ENCODE measurements around the gene NUMB.
"Not testable (repeated sequence)": the region's sequence is repeated elsewhere in the genome, so short reads cannot be mapped to it uniquely, and the experiment has no call there.

NUMB gene

DNA sequence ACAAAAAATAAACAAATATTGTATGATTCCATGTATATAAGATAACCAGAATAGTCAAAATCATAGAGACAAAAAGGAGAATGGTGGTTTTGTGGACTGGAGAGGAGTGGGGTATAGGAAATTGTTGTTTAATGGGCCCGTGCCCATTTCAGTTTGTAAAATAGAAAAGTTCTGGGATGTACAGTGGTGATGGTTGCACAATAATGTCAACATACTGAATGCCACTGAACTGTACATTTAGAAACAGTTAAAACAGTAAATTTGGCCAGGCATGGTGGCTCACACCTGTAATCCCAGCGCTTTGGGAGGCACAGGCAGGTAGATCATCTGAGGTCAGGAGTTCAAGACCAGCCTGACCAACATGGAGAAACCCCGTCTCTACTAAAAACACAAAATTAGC lies 40.1 kb downstream of the NUMB start:
- DNase-seq, result no peak

DNA sequence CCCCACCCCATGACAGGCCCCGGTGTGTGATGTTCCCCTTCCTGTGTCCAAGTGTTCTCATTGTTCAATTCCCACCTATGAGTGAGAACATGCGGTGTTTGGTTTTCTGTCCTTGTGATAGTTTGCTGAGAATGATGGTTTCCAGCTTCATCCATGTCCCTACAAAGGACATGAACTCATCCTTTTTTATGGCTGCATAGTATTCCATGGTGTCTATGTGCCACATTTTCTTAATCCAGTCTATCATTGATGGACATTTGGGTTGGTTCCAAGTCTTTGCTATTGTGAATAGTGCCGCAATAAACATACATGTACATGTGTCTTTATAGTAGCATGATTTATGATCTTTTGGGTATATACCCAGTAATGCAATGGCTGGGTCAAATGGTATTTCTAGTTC lies 52.1 kb downstream of the NUMB start:
- not testable (repeated sequence) for DNase-seq

DNA sequence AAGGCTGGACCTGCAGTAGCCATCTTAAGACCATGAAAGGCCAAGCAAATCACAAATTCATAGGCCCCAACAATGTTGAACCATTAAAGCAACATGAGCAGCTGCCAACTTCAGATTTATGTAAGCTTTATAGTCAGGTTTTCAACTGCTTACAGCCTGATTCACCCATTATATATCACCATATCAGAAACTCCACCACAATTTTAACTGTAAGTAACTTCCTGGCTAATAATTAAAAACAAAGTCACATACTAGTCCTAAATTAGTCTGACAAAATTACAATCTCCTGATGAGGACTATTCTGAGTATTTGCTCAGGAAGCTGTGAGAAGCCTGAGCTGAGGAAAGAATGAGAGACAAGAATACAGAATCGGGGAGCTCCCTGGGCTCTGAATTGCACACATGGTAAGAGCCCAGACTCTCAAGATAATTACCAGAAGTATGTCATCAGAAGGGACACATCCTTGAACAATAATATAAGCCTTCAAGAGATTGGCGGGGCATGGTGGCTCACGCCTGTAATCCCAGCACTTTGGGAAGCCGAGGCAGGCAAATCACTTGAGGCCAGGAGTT lies 55.1 kb downstream of the NUMB start:
- no peak for DNase-seq

DNA sequence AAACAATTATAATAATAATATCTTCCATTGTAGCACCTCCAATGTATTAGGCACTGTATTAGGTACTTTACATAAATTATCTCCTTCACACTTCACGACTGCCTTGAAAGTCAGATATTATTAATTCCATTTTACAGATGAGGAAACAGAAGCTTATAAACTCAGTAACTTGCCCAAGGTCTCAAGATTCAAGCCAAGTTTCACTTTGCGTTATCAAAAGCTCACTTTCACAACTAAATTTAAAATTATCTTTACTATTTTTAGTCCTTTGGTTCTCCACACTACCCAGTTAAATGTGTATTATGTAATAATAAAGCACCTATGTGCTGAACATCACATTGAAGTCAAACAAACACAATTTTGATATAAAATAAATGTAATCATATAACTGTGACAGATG lies 55.8 kb downstream of the NUMB start:
- no peak for DNase-seq

DNA sequence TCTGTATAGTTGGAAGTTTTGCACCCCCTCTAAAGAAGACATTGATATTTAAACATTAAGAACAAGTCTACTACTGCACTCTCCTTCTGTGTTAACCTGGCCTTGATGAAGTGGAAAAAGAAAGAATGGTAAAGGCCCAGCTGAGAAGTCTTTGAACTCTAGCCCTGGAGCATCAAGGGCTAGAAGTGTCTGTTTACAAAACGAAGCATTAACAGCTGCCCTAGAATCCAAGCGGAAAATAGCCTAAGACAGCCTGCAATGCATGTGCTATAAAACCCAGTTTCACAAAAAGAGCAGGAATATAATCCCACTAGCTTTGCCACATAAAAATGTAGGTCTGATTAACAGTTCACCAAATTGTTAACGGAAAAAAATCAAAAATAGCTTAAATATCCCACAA lies 60.5 kb downstream of the NUMB start:
- no peak for DNase-seq

DNA sequence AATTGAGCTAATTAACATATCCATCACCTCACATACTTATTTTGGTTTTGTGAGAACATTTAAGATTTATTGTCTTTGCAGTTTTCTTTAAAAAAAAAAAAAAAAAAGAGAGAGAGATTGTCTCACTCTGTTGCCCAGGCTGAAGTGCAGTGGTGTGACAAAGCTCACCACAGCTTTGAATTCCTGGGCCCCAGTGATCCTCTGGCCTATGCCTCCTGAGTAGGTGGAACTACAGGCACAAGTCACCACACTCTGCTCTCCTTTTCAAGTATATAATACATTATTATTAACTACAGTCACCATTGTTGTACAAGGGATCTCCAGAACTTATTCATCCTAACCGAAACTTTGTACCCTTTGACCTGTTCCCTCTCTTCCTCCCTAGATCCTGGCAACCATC lies 64.0 kb downstream of the NUMB start:
- DNase-seq, result no peak

DNA sequence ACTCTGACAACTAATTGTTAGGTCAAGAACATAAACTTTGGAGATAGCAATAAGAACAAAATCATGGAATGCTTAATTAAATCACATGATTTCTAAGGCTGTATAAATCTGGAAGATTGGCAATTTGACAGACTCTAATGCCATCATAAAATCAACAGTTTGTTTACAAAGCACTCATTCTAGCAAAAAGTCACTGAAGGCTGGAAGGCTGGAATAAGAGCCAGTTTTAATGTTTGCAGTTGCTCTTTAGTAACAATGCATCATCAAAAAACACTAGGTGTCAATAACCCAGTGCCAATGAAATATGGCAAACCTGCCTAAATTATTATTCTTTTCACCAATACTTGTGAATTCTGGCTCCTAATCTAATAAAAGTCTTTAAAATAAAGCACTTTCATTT lies 65.0 kb downstream of the NUMB start:
- DNase-seq, result no peak

DNA sequence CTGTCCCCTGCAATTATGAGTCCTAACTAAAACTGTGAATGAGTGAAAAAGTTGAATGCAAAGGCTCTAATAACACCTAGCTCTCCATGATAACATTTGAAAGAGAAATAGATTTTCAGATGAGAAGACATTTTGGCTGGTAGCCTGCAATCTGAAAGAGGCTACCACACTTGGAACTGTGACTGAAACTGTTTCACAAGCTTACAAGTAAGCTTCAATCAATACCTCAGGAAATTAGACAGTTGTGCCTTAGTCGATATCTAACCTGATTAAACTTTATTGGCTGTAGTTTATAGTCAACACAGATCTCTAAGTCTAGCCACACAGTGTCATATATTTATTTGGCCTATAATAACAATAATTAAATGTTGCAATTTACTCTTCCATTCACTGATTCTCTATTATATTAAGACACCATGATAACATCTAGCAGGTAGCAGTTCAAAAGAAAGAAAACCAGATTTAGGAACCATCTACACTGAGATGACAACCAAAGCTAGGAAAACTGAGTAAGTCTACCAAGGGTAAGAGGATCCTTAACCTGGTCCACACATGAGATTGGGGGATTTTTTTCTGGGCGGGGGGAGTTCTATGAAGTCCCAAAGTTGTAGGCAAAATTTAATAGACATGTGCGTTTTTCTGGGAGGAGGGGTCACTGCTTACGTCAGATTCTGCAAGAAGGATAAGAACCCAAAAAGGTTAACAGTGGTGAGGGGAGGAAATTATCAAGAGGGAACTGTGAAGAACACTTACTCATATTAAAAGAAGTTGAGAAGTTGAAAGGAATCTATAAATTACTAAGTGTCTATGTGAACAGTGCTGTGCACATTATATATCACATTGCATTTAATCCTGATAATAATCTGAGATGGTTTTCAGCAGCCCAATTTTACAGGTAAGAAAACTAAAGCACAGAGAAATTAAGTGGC lies 65.8 kb downstream of the NUMB start:
- no peak for DNase-seq

DNA sequence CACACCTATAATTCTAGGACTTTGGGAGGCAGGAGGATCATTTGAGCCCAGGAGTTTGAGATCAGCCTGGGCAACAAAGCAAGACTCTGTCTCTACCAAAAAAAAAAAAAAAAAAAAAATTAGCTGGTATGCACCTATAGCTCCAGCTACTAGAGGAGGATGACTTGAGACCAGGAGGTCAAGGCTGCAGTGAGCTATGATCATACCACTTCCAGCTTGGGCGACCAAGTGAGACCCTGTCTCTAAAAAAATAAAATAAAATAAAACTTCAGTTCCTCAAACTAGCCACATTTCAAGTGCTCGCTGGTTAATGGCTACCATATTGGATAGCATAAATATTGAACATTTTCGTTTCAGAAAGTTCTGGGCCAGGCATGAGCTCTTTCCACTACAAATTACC lies 70.5 kb downstream of the NUMB start:
- DNase-seq, result not testable (repeated sequence)

DNA sequence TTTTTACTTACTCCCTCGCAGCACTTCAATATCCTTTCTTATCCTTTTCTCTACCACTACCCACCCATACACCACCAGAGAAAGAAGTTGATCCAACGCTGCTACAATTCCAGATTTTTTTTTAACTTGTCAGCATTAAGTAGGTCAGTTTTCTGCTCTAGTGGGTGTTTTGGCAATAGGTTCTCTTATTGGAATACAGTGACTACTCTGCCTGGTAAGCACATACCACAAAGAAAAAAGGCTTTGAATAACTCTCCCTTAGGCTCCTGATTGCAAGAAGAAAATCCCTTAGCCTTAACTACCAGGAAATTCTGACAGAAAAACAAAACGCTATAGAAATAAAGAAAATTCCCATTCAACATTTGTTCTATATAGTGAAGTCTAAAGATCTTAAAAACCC lies 72.0 kb downstream of the NUMB start:
- DNase-seq, result no peak

DNA sequence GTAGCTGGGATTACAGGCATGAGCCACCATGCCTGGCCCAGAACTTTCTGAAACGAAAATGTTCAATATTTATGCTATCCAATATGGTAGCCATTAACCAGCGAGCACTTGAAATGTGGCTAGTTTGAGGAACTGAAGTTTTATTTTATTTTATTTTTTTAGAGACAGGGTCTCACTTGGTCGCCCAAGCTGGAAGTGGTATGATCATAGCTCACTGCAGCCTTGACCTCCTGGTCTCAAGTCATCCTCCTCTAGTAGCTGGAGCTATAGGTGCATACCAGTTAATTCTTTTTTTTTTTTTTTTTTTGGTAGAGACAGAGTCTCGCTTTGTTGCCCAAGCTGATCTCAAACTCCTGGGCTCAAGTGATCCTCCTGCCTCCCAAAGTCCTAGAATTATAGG lies 73.3 kb downstream of the NUMB start:
- DNase-seq, result not testable (repeated sequence)

DNA sequence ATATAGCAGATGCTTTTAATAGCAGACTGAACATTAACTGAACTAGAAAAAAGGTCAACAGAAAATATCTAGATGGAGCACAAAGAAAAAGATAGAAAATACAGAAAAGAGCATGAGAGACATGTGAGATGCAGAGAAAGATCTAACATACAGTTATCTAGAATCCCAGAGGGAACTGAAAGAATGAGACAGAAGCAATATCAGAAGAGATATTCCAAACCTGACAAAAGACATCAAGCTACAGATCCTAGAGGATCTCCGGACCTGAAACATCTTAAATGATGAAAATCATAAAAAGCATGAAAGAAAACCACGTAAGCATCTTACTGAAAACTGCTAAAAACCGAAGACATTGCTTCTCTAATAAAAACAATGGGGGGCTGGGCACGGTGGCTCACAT lies 75.0 kb downstream of the NUMB start:
- no peak for DNase-seq

DNA sequence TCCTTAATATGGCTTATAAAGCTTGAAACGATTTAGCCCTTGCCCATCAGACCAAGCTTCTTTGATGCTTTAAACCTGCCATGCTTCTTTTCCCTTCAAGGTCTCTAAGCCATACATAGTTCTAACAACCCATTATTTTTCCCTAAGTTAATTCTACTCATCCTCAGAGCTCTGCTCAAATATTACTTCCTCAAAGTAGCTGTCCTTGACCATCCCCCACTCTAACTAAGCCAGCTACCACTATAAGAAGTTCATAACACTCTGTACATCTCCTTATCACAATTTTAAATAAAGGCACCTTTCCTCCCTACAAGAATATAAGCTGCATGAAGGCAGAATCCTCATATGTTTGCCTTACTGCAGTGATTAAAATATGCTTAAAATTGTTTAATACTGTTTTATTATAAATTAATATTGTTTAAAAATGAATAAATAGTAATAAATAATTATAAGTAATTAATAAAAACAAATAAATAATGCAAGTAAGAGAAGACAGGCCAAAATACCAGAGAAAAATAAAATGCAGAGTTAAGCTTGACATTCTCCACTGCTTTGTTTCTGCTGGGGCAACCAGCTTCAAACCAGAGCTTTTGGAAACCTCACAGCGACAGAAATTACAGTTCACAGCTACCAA lies 76.8 kb downstream of the NUMB start:
- no peak for DNase-seq

DNA sequence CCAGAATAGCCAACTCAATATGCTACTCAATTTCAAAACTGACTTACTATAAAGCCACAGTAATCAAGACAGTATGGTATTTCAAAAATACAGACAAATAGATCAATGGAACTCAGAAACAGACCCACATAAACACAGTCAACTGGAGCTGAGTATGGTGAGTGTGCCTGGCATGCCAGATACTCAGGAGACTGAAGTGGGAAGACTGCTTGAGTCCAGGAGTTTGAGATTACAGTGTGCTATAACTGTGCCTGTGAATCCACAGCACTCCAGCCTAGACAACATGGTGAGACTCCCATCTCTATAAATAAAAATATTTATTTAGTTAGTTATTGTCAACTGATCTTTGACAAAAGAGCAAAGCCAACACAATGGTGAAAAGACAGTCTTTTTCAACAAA lies 81.8 kb downstream of the NUMB start:
- no peak for DNase-seq

DNA sequence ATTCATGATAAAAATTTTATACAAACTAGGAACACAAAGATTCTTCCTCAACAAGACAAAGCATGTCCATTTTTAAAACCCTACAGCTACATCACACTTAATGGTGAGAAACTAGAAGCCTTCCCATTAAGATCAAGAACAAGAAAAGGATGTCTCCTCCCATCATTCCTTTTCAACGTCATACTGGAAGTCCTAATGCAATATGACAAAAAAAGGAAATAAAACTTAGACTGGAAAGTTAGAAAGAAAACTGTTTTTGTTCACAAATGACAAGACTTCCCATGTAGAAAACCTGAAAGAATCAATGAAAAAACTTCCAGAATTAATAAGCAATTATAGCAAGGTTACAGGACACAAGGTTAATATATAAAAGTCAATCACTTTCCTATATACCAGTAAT lies 82.5 kb downstream of the NUMB start:
- DNase-seq, result no peak

DNA sequence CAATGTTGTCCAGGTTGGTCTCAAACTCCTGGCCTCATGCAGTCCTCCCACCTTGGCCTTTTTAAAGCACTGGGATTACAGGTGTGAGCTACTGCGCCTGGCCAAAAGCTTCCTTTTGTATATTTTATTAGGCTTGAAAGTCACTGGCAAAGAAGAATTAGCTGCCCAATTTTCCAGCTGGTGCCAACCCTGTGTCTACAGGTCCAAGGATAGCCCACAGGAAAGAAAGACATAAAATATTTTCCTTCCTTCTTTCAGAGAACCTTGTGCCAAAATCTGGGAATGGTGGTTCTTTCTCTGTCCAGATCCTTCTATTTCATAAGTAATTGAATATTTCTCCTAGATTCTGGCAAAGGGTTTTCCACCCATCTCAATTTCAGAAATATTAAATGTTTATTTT lies 84.1 kb downstream of the NUMB start:
- no peak for DNase-seq

DNA sequence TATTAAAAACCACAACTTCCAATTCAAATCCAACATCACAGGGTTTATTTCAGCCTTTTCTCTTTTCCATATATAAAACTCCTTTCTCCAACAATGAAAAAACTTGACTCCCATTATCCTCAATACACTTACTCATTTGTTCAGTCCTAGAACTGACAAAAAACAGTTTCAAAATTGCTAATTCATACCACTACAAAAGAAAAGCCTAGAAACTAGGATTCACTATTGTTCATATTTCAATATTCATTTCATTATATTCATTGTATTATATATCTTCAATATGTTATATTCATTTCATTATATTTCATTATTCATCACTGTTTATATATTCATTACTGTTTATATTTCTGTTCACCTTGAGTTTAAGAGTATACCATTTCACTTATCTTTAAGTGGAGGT lies 85.8 kb downstream of the NUMB start:
- no peak for DNase-seq

DNA sequence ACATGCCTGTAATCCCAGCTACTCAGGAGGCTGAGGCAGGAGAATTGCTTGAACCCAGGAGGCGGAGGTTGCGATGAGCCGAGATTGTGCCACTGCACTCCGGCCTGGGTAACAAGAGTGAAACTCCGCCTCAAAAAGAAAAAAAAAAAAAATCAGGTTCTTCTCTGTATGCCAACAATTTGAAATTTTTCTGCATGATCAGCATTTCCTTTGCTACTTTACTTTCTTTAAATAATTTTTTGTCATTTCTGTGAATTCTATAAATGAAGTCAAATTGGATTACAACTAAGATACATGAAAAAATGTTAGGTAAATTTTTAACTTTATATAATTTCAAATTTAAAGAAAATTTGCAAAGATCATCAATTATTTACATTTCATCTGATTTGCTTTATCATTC lies 87.8 kb downstream of the NUMB start:
- DNase-seq, result no peak

DNA sequence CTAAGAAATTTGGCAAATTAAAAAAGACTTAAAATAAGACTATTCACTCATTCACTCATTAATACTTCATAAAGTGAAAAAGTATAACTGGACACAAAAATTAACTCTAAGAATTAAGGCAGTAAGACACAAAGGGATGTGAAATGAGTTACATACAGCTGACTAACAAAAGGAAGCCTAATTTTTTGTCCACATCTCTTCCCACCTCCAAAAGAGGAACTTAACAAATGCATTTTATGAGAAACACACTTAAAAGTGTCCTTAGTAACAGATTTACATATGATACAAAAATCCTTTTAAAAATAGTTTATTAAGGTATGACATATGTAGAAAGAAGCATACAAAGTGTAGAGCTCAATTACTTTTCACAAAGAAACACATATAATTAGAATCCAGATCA lies 88.9 kb downstream of the NUMB start:
- DNase-seq, result no peak

DNA sequence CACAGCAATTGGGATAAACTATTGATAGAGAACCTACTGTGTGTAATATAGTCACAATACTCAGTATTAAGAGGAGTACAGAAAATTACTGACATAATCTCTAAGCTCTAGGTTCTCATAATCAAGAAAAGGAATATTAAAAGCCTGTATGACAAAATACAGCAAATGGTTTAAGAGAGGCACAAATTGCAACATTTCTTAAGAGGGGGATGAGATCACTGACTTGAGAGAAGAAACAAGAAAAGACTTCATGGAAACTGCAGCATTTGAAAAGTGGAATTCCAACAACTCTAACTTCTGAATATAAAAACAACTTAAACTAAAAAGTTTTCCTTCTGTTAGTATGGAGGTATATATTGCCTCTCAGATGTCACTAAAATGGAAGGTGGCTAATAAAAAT lies 89.7 kb downstream of the NUMB start:
- DNase-seq, result no peak

DNA sequence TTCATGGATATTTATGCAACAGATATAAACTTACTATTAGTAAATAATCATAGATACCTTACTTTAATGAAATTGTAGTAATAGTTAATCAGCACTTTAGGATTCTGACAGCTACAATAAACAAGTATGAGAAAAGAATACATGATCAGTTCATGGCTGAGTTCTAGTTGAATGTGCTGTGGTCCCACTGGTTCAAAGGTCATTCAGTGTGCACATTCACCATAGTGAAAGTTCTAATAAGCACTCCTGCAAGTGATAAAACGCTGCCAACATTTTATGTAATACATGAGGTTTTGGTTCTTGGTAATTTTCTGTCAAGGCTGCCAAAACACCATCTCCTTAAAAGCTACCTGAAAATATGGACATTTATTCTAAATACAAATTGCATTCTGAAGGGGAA lies 92.6 kb downstream of the NUMB start:
- no peak for DNase-seq

DNA sequence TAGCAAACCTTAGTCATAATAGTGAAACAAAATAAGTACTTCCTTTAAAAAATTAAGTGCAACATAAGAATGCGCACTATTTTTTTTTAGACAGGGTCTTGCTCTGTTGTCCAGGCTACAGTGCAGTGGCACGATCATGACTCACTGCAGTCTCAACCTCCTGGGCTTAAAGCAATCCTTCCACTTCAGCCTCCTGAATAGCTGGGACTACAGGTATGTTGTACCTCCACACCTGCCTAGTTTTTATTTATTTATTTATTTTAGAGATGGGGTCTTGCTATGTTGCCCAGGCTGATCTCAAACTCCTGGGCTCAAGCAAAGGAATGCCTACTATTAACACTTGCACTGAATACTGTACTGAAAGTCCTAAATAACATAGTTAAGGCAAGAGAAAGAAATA lies 93.8 kb downstream of the NUMB start:
- DNase-seq, result no peak

DNA sequence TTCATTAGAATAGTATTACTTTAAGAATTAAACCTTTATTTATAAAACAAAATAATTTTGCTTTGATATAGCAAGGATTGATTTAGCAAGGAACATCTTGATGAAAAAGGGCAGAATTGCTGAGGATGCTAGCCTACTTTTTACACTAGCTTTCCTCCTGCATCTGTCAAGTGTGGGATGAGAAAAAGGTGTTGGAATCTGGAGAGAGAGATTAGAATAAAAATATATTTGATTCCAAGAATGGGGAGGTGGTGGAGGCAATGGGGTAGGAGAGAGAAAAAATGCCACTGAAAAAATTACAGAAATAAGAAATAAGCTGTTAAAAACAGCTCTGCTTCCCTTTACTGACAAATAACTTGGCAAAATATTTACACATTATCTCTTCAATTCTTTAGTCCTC lies 98.9 kb downstream of the NUMB start:
- DNase-seq, result no peak

DNA sequence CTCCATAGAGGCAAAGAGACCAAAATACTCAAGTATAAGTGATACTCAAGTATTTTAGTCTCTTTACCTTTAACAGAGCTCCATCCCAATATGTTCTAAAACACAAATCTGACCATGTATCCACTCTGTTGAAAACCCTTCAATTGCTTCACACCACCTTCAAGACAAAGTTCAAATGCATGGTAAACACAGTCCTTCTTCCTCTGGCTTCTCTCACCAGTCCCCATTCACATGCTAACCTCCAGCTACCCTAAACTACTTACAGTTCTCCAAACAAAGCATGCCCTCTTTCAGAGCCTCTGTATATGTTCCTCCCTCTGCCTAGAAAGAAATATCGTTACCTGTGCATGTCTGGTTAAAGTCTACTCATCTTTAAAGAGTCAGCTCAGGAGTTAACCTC lies 100.2 kb downstream of the NUMB start:
- DNase-seq, result no peak

All from effector CD8-positive, alpha-beta T cell (primary cell).